ENCODE results near the gene KSR2. TPM values are rescaled to one million over a fixed set of nuclear protein-coding genes. Genes with fewer than 3 reads are reported as not detected.

Gene KSR2
- total RNA-seq, 2 experiments from 2014 or later = 0.03 to 0.15 TPM

DNA sequence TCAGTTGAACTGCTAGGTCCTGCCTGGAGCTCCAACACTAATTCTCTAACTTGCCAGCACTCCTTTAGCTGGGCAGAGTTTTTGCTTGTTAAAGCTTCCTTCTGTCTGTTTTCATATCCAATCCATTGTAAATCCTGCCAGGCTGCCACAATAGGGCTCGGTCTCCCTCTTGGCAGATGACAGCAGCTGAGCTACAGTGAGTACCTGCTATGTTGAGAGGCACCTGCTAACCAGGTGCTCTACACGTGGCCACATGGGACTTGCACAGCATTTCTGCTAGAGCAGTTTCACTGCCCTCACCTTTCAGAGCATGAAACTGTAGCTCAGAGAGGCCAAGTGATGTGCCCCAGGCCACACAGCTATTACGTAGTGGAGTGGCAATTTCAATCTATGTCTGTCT lies 500.8 kb downstream of the KSR2 start:
- no peaks in the 10 kb centered on the region for H3K36me3 ChIP-seq (ENCODE audit: insufficient read depth, low read length)
- CTCF ChIA-PET (ENCODE audit: unreplicated experiment) = no interaction called here
- no peaks in the 10 kb centered on the region for H3K9me2 ChIP-seq (ENCODE audit: insufficient read depth, low read length)
- H3K4me3 ChIP-seq (ENCODE audit: low read depth, low read length, poor library complexity, severe bottlenecking) = no peak overlapping the region
- H3K9me3 ChIP-seq (ENCODE audit: low read length) = 0 out of 2 replicates have a peak, but pooled peaks cover 9% of the 10 kb centered on the region
- H3K27ac ChIP-seq (ENCODE audit: low read depth, low read length, poor library complexity, severe bottlenecking) = no peak overlapping the region
- H3K4me1 ChIP-seq (ENCODE audit: insufficient read depth, low read length, poor library complexity, severe bottlenecking) = no peaks in the 10 kb centered on the region
- H2AFZ ChIP-seq (ENCODE audit: low read length) = no peak overlapping the region
- BruUV-seq (replicated peaks) = no TSS peak
- H4K20me1 ChIP-seq (ENCODE audit: insufficient read depth, low read length) = no peaks in the 10 kb centered on the region
- no peaks in the 10 kb centered on the region for H3K79me2 ChIP-seq (ENCODE audit: insufficient read depth, low read depth, low read length)
- no peak for DNase-seq (ENCODE audit: low spot score)
- no peak overlapping the region for H3K4me2 ChIP-seq (ENCODE audit: low read length)
- intact Hi-C loops (cut with micrococcal nuclease; ENCODE audit: unreplicated experiment) = no loop called here
- TF ChIP-seq CTCF (conservative IDR thresholded peaks at IDR 0.05; ENCODE audit: low read length) = no peak
- TF ChIP-seq EZH2phosphoT487 (IDR thresholded peaks at IDR 0.05; ENCODE audit: borderline replicate concordance, low read depth, low read length) = no peak
- POLR2A ChIA-PET = interaction anchor here (0.6 kb wide), 2 partner anchors 65 to 75 kb away, joined by 3 to 4 read pairs; no protein-coding TSS in a partner anchor

DNA sequence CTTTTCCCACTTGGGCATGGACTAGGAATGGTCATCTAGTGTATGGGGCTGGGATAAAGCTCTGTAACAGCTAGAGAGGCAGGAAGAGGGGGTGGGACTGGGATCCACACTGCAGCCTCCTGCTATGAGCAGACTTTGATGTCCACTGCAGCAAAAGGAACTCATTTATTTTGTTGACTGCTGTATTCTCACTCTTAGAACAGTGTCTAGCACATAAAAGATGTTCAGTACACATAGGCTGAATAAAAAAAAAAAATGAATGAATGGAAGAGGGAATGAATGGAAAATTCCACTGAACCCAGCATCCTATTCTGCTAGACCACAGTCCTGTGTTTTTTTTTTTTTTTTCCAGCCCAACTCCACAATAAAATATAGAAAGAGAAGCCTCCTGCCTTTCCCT lies 501.2 kb downstream of the KSR2 start:
- CTCF ChIA-PET (ENCODE audit: unreplicated experiment) = no interaction called here
- BruUV-seq (replicated peaks) = no TSS peak

More for the DNA sequence above, 501.2 kb downstream of the KSR2 start:
- H3K4me3 ChIP-seq (ENCODE audit: low read depth, low read length, poor library complexity, severe bottlenecking) = no peak overlapping the region
- H3K36me3 ChIP-seq (ENCODE audit: insufficient read depth, low read length) = no peaks in the 10 kb centered on the region
- intact Hi-C loops (cut with micrococcal nuclease; ENCODE audit: unreplicated experiment) = no loop called here
- POLR2A ChIA-PET = interaction anchor here (0.6 kb wide), 1 partner anchor 66 kb away, joined by 4 read pairs; no protein-coding TSS in a partner anchor
- no peaks in the 10 kb centered on the region for H4K20me1 ChIP-seq (ENCODE audit: insufficient read depth, low read length)
- H2AFZ ChIP-seq (ENCODE audit: low read length) = no peak overlapping the region
- H3K27ac ChIP-seq (ENCODE audit: low read depth, low read length, poor library complexity, severe bottlenecking) = no peak overlapping the region
- H3K79me2 ChIP-seq (ENCODE audit: insufficient read depth, low read depth, low read length) = no peaks in the 10 kb centered on the region
- no peak overlapping the region for H3K4me2 ChIP-seq (ENCODE audit: low read length)
- no peaks in the 10 kb centered on the region for H3K9me2 ChIP-seq (ENCODE audit: insufficient read depth, low read length)
- H3K9me3 ChIP-seq (ENCODE audit: low read length) = 0 out of 2 replicates have a peak, but pooled peaks cover 9% of the 10 kb centered on the region
- no peak for DNase-seq (ENCODE audit: low spot score)
- no peaks in the 10 kb centered on the region for H3K4me1 ChIP-seq (ENCODE audit: insufficient read depth, low read length, poor library complexity, severe bottlenecking)
- TF ChIP-seq EZH2phosphoT487 (IDR thresholded peaks at IDR 0.05; ENCODE audit: borderline replicate concordance, low read depth, low read length) = no peak
- no peak for TF ChIP-seq CTCF (conservative IDR thresholded peaks at IDR 0.05; ENCODE audit: low read length)

All from OCI-LY7 (cell line).